IMR-90 (cell line): ENCODE measurements around the gene FAM53C. TPM values are rescaled to one million over a fixed set of nuclear protein-coding genes. Genes with fewer than 3 reads are reported as not detected.
"Not testable (repeated sequence)": the region's sequence is repeated elsewhere in the genome, so short reads cannot be mapped to it uniquely, and the experiment has no call there.

Experiments
- ATAC-seq: fragments of 200-7000 bp; cut with Tn5 transposase; 2 replicates; pipeline ENCODE4 v1.9.1; 2020; ENCODE audit warnings: low read depth, mild to moderate bottlenecking, moderate library complexity
- BruUV-seq: library from RNA; stranded (reverse); fragments of 400-500 nt; replicated peaks from 2 replicates; lab custom pipeline; 2021; lab: Mats Ljungman, UMichigan
- CTCF ChIA-PET: fragments of 300-600 bp; formaldehyde crosslinking; extraction: SDS; loops from one replicate; lab custom pipeline; 2021; ENCODE audit warnings: antibody characterized with exemption; lab: Yijun Ruan, JAX
- POLR2A ChIA-PET: fragments of 300-600 bp; sonication (Branson Sonifier 250); formaldehyde crosslinking; loops from one replicate; lab custom pipeline; 2022; ENCODE audit warnings: antibody characterized with exemption; ENCODE audit not compliant: unreplicated experiment; lab: Charles Lee
- DNase-seq: peaks from one replicate; pipeline ENCODE4 v3.0.0; 2013
- H2AFZ ChIP-seq: replicated peaks from 2 replicates; pipeline ENCODE3; 2013; ENCODE audit warnings: low read length, mild to moderate bottlenecking; ENCODE audit not compliant: poor library complexity
- H2AK5ac ChIP-seq: 2 replicates; pipeline ENCODE4 v1.6.1; 2013; ENCODE audit warnings: low read depth, low read length, inconsistent platforms
- H2AK9ac ChIP-seq: replicated peaks from 2 replicates; pipeline ENCODE3; 2013; ENCODE audit warnings: mild to moderate bottlenecking, low read depth, low read length, moderate library complexity; ENCODE audit not compliant: poor library complexity
- H2BK120ac ChIP-seq: 2 replicates; pipeline ENCODE4 v1.6.1; 2013; ENCODE audit warnings: low read depth, low read length, inconsistent platforms
- H2BK15ac ChIP-seq: 3 replicates; pipeline ENCODE4 v1.6.1; 2013; ENCODE audit warnings: low read depth, low read length, inconsistent platforms
- H2BK20ac ChIP-seq: 2 replicates; pipeline ENCODE4 v1.6.1; 2013; ENCODE audit warnings: low read depth, mild to moderate bottlenecking, inconsistent platforms, low read length, moderate library complexity
- H2BK5ac ChIP-seq: 2 replicates; pipeline ENCODE4 v1.6.1; 2013; ENCODE audit warnings: mild to moderate bottlenecking, low read depth, low read length, inconsistent platforms; ENCODE audit not compliant: poor library complexity, severe bottlenecking
- H3K14ac ChIP-seq: replicated peaks from 2 replicates; pipeline ENCODE4 v1.6.1; 2013; ENCODE audit warnings: low read depth, low read length, inconsistent platforms
- H3K18ac ChIP-seq: 2 replicates; pipeline ENCODE4 v1.6.1; 2013; ENCODE audit warnings: low read depth, low read length, control low read depth
- H3K23ac ChIP-seq: 2 replicates; pipeline ENCODE4 v1.6.1; 2013; ENCODE audit warnings: low read depth, low read length, inconsistent platforms
- H3K27ac ChIP-seq: 2 replicates; pipeline ENCODE4 v1.5.1; 2013; ENCODE audit warnings: mild to moderate bottlenecking, control low read depth, low read length; ENCODE audit not compliant: insufficient read depth
- H3K27me3 ChIP-seq: 2 replicates; pipeline ENCODE4 v1.6.1; 2013; ENCODE audit warnings: low read length; ENCODE audit not compliant: control insufficient read depth, insufficient read depth
- H3K36me3 ChIP-seq: 2 replicates; pipeline ENCODE4 v1.6.1; 2013; ENCODE audit warnings: low read length, mixed read lengths; ENCODE audit not compliant: control insufficient read depth, insufficient read depth
- H3K4ac ChIP-seq: 2 replicates; pipeline ENCODE4 v1.6.1; 2013; ENCODE audit warnings: low read depth, low read length, inconsistent platforms
- H3K4me1 ChIP-seq: 2 replicates; pipeline ENCODE4 v1.6.1; 2013; ENCODE audit warnings: low read length, mixed read lengths; ENCODE audit not compliant: control insufficient read depth, insufficient read depth
- H3K4me2 ChIP-seq: 2 replicates; pipeline ENCODE4 v1.6.1; 2013; ENCODE audit warnings: low read depth, mild to moderate bottlenecking, control low read depth, low read length, moderate library complexity
- H3K4me3 ChIP-seq: 2 replicates; pipeline ENCODE4 v1.5.1; 2013; ENCODE audit warnings: low read depth, mild to moderate bottlenecking, control low read depth, low read length, moderate library complexity; ENCODE audit not compliant: insufficient read depth
- H3K56ac ChIP-seq: 2 replicates; pipeline ENCODE4 v1.6.1; 2013; ENCODE audit warnings: low read length, inconsistent platforms; ENCODE audit not compliant: insufficient read depth; ENCODE audit errors: extremely low read depth
- H3K79me1 ChIP-seq, 2 experiments: 2 replicates each; pipeline ENCODE4 v1.6.1; 2013; ENCODE audit warnings: low read length in 2 of 2, inconsistent platforms in 1 of 2, low read depth in 1 of 2
- H3K9ac ChIP-seq: 2 replicates; pipeline ENCODE4 v1.6.1; 2013; ENCODE audit warnings: low read depth, low read length, control low read depth
- H3K9me1 ChIP-seq: 2 replicates; pipeline ENCODE4 v1.6.1; 2013; ENCODE audit warnings: low read length, inconsistent platforms; ENCODE audit not compliant: insufficient read depth
- H3K9me3 ChIP-seq: 2 replicates; pipeline ENCODE4 v1.6.1; 2013; ENCODE audit warnings: low read length; ENCODE audit not compliant: control insufficient read depth, insufficient read depth
- H4K20me1 ChIP-seq: 2 replicates; pipeline ENCODE4 v1.6.1; 2013; ENCODE audit warnings: low read length, inconsistent platforms; ENCODE audit not compliant: insufficient read depth
- H4K5ac ChIP-seq: 2 replicates; pipeline ENCODE4 v1.6.1; 2013; ENCODE audit warnings: mild to moderate bottlenecking, low read depth, low read length, control low read depth
- H4K8ac ChIP-seq, 2 experiments: 2 replicates each; pipeline ENCODE4 v1.6.1; 2013; ENCODE audit warnings: low read depth in 2 of 2, low read length in 2 of 2, control low read depth in 1 of 2, inconsistent platforms in 1 of 2
- H4K91ac ChIP-seq: 2 replicates; pipeline ENCODE4 v1.6.1; 2013; ENCODE audit warnings: low read depth, low read length, inconsistent platforms; ENCODE audit not compliant: insufficient read depth
- BHLHE40 ChIP-seq: fragments of 150-350 bp; IDR thresholded peaks from 2 replicates; pipeline ENCODE4 v1.6.1; 2016; ENCODE audit warnings: mild to moderate bottlenecking, low read depth, low read length
- CHD1 ChIP-seq: IDR thresholded peaks from 2 replicates; pipeline ENCODE4 v1.6.1; 2012; ENCODE audit warnings: low read depth, low read length, improper control_type of control experiment
- MAZ ChIP-seq: IDR thresholded peaks from 2 replicates; pipeline ENCODE4 v1.6.1; 2012; ENCODE audit warnings: low read depth, mild to moderate bottlenecking, low read length, improper control_type of control experiment, moderate library complexity, borderline replicate concordance
- MXI1 ChIP-seq: IDR thresholded peaks from 2 replicates; pipeline ENCODE4 v1.6.1; 2012; ENCODE audit warnings: low read depth, mild to moderate bottlenecking, low read length, moderate library complexity, borderline replicate concordance
- NFE2L2 ChIP-seq: fragments of 150-350 bp; IDR thresholded peaks from 2 replicates; pipeline ENCODE4 v1.6.1; 2016; ENCODE audit warnings: low read depth, mild to moderate bottlenecking, low read length
- POLR2A ChIP-seq: IDR thresholded peaks from 2 replicates; pipeline ENCODE4 v1.6.1; 2012; ENCODE audit warnings: mild to moderate bottlenecking, low read depth, low read length
- RAD21 ChIP-seq: IDR thresholded peaks from 2 replicates; pipeline ENCODE4 v1.6.1; 2012; ENCODE audit warnings: low read length, improper control_type of control experiment
- RCOR1 ChIP-seq: IDR thresholded peaks from 2 replicates; pipeline ENCODE4 v1.6.1; 2012; ENCODE audit warnings: mild to moderate bottlenecking, low read length, improper control_type of control experiment; ENCODE audit not compliant: insufficient replicate concordance
- WGBS, 2 experiments: methylation state at CpG; one replicate each; pipeline versions ENCODE4 v1.1.5 to v1.1.7; 2013; ENCODE audit warnings: missing lambda C conversion rate in 2 of 2; ENCODE audit not compliant: insufficient read length in 1 of 2; ENCODE audit errors: extremely low coverage in 2 of 2; 5-methylcytosine and 5-hydroxymethylcytosine counted together
- dilution Hi-C: fragments of 300-500 bp; cut with HindIII; formaldehyde crosslinking; loops from one replicate; pipeline ENCODE4 v1.14.3; 2018; ENCODE audit warnings: low sequenced_read_pairs; ENCODE audit not compliant: unreplicated experiment
- in situ Hi-C: fragments of 300-500 bp; cut with MboI; formaldehyde crosslinking; loops from 3 replicates; pipeline ENCODE4 v1.14.3; 2019; ENCODE audit warnings: low sequenced_read_pairs, inconsistent platforms, mixed read lengths
- intact Hi-C: fragments of 100-400 bp; cut with micrococcal nuclease; formaldehyde crosslinking; loops from 2 replicates; pipeline ENCODE4 v1.10.0; 2022
- polyA plus RNA-seq, 3 experiments: library from polyadenylated mRNA; depleted of rRNA; stranded (reverse); fragments of >200 nt; gene quantifications; 2 replicates each; pipeline ENCODE4 v1.2.3, GENCODE V29; 2012; ENCODE audit warnings: low replicate concordance in 1 of 3
- total RNA-seq: library from RNA; depleted of rRNA; stranded (reverse); fragments of >200 nt; gene quantifications from 2 replicates; pipeline ENCODE4 v1.2.3, GENCODE V29; 2012
- TF ChIP-seq, protein P1 (sequence below): fragments of 150-350 bp; IDR thresholded peaks from 2 replicates; pipeline ENCODE4 v1.6.1; 2016; ENCODE audit warnings: low read depth, mild to moderate bottlenecking, low read length, moderate library complexity, borderline replicate concordance

FAM53C gene
- total and polyA plus RNA-seq, 2 of the 4 experiments (the other 2 are of a cell fraction): 21.5 to 25.6 TPM

DNA sequence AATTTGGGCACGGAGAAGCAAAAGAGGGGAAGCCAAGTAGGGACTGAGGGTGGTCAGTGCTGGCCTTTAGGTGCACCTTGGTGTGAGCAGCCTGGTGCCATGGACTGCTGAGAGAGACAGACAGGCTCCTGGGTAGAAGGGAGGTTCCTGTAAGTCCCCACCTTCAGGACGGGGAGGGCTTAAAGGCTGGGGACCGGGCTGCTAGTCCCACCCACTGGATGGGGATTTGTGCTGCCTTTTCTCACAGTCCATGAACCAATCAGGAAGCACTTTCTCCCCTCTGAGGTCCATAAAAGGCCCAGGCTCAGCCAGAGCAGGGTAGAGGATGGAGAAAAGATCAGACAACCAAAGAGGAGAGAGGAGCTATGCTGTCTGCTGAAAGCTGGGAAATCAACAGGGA is 21.7 kb upstream of the FAM53C start:
- H3K14ac ChIP-seq: no peak overlapping the region
- dilution Hi-C loops: no loop called here
- no peak overlapping the region for H4K8ac ChIP-seq
- in situ Hi-C loops: no loop called here
- ChIA-PET POLR2A (no interaction called here), CTCF (no interaction called here)
- H3K36me3 ChIP-seq: no peaks in the 10 kb centered on the region
- no peak overlapping the region for H3K18ac ChIP-seq
- no peak overlapping the region for H2AFZ ChIP-seq
- BruUV-seq: no TSS peak
- no peak for TF ChIP-seq RCOR1
- no peak for TF ChIP-seq MAZ
- TF ChIP-seq RAD21: no peak
- TF ChIP-seq MXI1: no peak
- no peak for TF ChIP-seq BHLHE40
- TF ChIP-seq NFE2L2: no peak
- no peak for TF ChIP-seq CHD1
- no peak for TF ChIP-seq POLR2A
- TF ChIP-seq, protein P1, sequence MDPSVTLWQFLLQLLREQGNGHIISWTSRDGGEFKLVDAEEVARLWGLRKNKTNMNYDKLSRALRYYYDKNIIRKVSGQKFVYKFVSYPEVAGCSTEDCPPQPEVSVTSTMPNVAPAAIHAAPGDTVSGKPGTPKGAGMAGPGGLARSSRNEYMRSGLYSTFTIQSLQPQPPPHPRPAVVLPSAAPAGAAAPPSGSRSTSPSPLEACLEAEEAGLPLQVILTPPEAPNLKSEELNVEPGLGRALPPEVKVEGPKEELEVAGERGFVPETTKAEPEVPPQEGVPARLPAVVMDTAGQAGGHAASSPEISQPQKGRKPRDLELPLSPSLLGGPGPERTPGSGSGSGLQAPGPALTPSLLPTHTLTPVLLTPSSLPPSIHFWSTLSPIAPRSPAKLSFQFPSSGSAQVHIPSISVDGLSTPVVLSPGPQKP: no peak
- ATAC-seq (no peak), DNase-seq (no peak)
- H3K9ac ChIP-seq: no peak overlapping the region
- no peak overlapping the region for H2AK9ac ChIP-seq
- H4K91ac ChIP-seq: no peak overlapping the region
- H3K9me1 ChIP-seq: no peaks in the 10 kb centered on the region; the same call in 1 of the 2 replicates
- no peak overlapping the region for H3K27ac ChIP-seq
- H3K4ac ChIP-seq: no peak overlapping the region
- no peak overlapping the region for H3K56ac ChIP-seq
- H3K79me1 ChIP-seq: no peaks in the 10 kb centered on the region
- H3K4me2 ChIP-seq: no peak overlapping the region
- no peak overlapping the region for H2BK120ac ChIP-seq
- H3K9me3 ChIP-seq: no peaks in the 10 kb centered on the region
- no peak overlapping the region for H3K23ac ChIP-seq
- H3K4me1 ChIP-seq: no peaks in the 10 kb centered on the region
- H2AK5ac ChIP-seq: no peak overlapping the region
- no peaks in the 10 kb centered on the region for H3K27me3 ChIP-seq
- intact Hi-C loops: no loop called here
- no peak overlapping the region for H2BK5ac ChIP-seq
- no CpG with 5 or more reads among the region's 3 CpGs for WGBS, 2 experiments
- no peak overlapping the region for H2BK15ac ChIP-seq
- H4K20me1 ChIP-seq: no peaks in the 10 kb centered on the region
- no peak overlapping the region for H3K4me3 ChIP-seq
- no peak overlapping the region for H4K5ac ChIP-seq
- H2BK20ac ChIP-seq: no peak overlapping the region

DNA sequence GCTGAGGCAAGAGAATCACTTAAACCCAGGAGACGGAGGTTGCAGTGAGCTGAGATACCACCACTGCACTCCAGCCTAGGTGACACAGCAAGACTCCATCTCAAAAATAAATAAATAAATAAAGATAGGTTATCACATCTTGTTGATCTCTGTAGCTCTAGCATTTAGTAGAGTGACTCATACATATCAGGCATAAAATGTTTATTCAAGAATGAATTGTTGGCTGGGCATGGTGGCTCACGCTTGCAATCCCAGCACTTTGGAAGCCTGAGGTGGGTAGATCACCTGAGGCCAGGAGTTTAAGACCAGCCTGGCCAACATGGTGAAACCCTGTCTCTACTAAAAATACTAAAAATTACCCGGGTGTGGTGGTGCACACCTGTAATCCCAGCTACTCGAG is 19.9 kb upstream of the FAM53C start:
- H4K20me1 ChIP-seq, H2BK20ac ChIP-seq, H3K9me1 ChIP-seq, H3K4me2 ChIP-seq, H2AFZ ChIP-seq, H4K91ac ChIP-seq, H3K4me3 ChIP-seq, H3K56ac ChIP-seq, H4K5ac ChIP-seq, H3K27ac ChIP-seq, H3K27me3 ChIP-seq, H3K9me3 ChIP-seq, BruUV-seq, dilution Hi-C loops, H3K18ac ChIP-seq, in situ Hi-C loops, H4K8ac ChIP-seq, POLR2A ChIA-PET, H3K4me1 ChIP-seq, H2AK5ac ChIP-seq, H3K36me3 ChIP-seq, H3K9ac ChIP-seq, intact Hi-C loops, H3K4ac ChIP-seq, H3K79me1 ChIP-seq, H3K23ac ChIP-seq, H2AK9ac ChIP-seq, H2BK120ac ChIP-seq, H3K14ac ChIP-seq, H2BK15ac ChIP-seq, H2BK5ac ChIP-seq, DNase-seq, ATAC-seq: not testable (repeated sequence)
- no CpG with 5 or more reads among the region's 4 CpGs for WGBS, 2 experiments
- CTCF ChIA-PET: interaction anchor here (1.1 kb wide), 1 partner anchor 34 kb away, joined by 9 read pairs; the partner anchor contains the start of gene KDM3B
